Suprapubic skin (tissue), 4 donors: Measurements from ENCODE around the gene PPP1R37. TPM values are rescaled to one million over a fixed set of nuclear protein-coding genes. Genes with fewer than 3 reads are reported as not detected.
A peak's percentile ranks its signal among the peaks of the same experiment; 100 is the strongest.

Experiments used
- DNase-seq, 2 donors: peaks; one replicate each; pipeline ENCODE4 v3.0.0-alpha.2; 2019; ENCODE audit warnings: low spot score in 2 of 2
- H3K27ac ChIP-seq: fragments of 200-600 bp; sonication (generic); one replicate; pipeline ENCODE4 v1.5.1; 2019
- H3K27me3 ChIP-seq: fragments of 200-600 bp; sonication (generic); one replicate; pipeline ENCODE4 v1.5.1; 2019
- H3K36me3 ChIP-seq: fragments of 200-600 bp; sonication (generic); one replicate; pipeline ENCODE4 v1.5.1; 2019
- H3K4me1 ChIP-seq: fragments of 200-600 bp; sonication (generic); one replicate; pipeline ENCODE4 v1.5.1; 2019
- H3K4me3 ChIP-seq: fragments of 200-600 bp; sonication (generic); one replicate; pipeline ENCODE4 v1.5.1; 2019; ENCODE audit warnings: mild to moderate bottlenecking
- H3K9me3 ChIP-seq: fragments of 200-600 bp; sonication (generic); one replicate; pipeline ENCODE4 v1.5.1; 2019
- CTCF ChIP-seq, 2 donors: fragments of 200-600 bp in 1 of 2; fragments of 450-650 bp in 1 of 2; sonication (generic) in 1 of 2; IDR thresholded peaks; one replicate each; pipeline ENCODE4 v1.5.1; 2016 to 2019; ENCODE audit warnings: antibody characterized with exemption in 2 of 2, mild to moderate bottlenecking in 1 of 2, moderate library complexity in 1 of 2
- EP300 ChIP-seq: sonication (generic); formaldehyde crosslinking; IDR thresholded peaks from one replicate; pipeline ENCODE4 v1.6.1; 2017; ENCODE audit warnings: antibody characterized with exemption
- POLR2A ChIP-seq, 2 donors: fragments of 450-650 bp; IDR thresholded peaks; one replicate each; pipeline ENCODE4 v1.6.1; 2017; ENCODE audit warnings: antibody characterized with exemption in 2 of 2, mild to moderate bottlenecking in 2 of 2, moderate library complexity in 2 of 2
- POLR2AphosphoS5 ChIP-seq, 3 donors: sonication (generic); formaldehyde crosslinking; IDR thresholded peaks; one replicate each; pipeline ENCODE4 v1.6.1; 2017; ENCODE audit warnings: antibody characterized with exemption in 3 of 3
- WGBS: methylation state at CpG from one replicate; pipeline ENCODE4 v1.1.5; 2018; 5-methylcytosine and 5-hydroxymethylcytosine counted together
- total RNA-seq, 4 donors: library from RNA; depleted of rRNA; stranded (reverse); fragments of >200 nt; gene quantifications; one replicate each; pipeline ENCODE4 v1.1.0, GENCODE V29; 2016

The PPP1R37 gene
- total RNA-seq, 4 donors from 2014 or later: 24.6 to 43.1 (median 33.5) TPM

- H3K36me3 ChIP-seq: no peaks in the 10 kb centered on the region
- no peak for DNase-seq
- H3K4me3 ChIP-seq: peak overlapping the region; percentile 6
- H3K27me3 ChIP-seq: no peaks in the 10 kb centered on the region
- H3K27ac ChIP-seq: peak overlapping the region; percentile 76
- TF ChIP-seq EP300 (no peak), POLR2A (IDR thresholded peaks at IDR 0.05) (no peak), CTCF (IDR thresholded peaks at IDR 0.05) (no peak), POLR2AphosphoS5 (IDR thresholded peaks at IDR 0.05) (no peak)
- peaks cover 94% of the 10 kb centered on the region for H3K4me1 ChIP-seq
- WGBS: 36% methylated on average over 15 of the region's 15 CpGs
- no peaks in the 10 kb centered on the region for H3K9me3 ChIP-seq
These were observed 5.8 kb downstream of the PPP1R37 start for GRCh38 chr19:45098521-45099466.

- no peak for DNase-seq
- no peaks in the 10 kb centered on the region for H3K27me3 ChIP-seq
- WGBS: 74% methylated on average over 11 of the region's 25 CpGs
- H3K9me3 ChIP-seq: no peaks in the 10 kb centered on the region
- no peak for TF ChIP-seq CTCF (IDR thresholded peaks at IDR 0.05)
- no peak for TF ChIP-seq POLR2AphosphoS5 (IDR thresholded peaks at IDR 0.05)
- no peak for TF ChIP-seq POLR2A (IDR thresholded peaks at IDR 0.05)
- no peak for TF ChIP-seq EP300
- H3K36me3 ChIP-seq: no peaks in the 10 kb centered on the region
- H3K4me3 ChIP-seq: no peak overlapping the region
- H3K27ac ChIP-seq: peak overlapping the region; percentile 76
- H3K4me1 ChIP-seq: peaks cover 94% of the 10 kb centered on the region
These were observed 6.7 kb downstream of the PPP1R37 start for GRCh38 chr19:45099467-45100191.

DNA sequence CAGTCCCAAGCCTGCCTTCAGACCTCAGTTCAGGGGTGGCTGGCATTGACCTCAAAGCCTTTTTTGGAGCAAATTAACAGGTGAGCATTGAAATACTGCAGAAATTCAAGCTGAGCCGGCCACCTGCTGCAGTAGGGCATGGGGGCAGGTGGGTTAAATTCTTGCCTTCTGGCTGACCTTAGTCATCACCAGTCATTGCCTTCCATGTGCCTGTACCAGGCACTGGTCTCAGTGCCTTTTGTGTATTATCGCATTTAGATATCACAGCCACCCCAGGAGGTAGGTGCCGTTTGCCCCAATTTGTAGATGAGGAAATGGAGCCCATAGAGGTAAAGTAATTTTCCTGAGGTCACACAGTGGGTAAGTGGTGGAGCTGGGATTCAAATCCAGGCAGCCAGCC is 7.2 kb downstream of the PPP1R37 start:
- no peaks in the 10 kb centered on the region for H3K27me3 ChIP-seq
- 74% methylated on average over 3 of the region's 3 CpGs for WGBS
- no peak overlapping the region for H3K4me3 ChIP-seq
- TF ChIP-seq POLR2AphosphoS5 (IDR thresholded peaks at IDR 0.05): no peak
- TF ChIP-seq POLR2A (IDR thresholded peaks at IDR 0.05): no peak
- no peak for TF ChIP-seq CTCF (IDR thresholded peaks at IDR 0.05)
- no peak for TF ChIP-seq EP300
- no peaks in the 10 kb centered on the region for H3K36me3 ChIP-seq
- no peak for DNase-seq
- H3K4me1 ChIP-seq: peaks cover 90% of the 10 kb centered on the region
- no peaks in the 10 kb centered on the region for H3K9me3 ChIP-seq
- peak overlapping the region; percentile 47 for H3K27ac ChIP-seq

DNA sequence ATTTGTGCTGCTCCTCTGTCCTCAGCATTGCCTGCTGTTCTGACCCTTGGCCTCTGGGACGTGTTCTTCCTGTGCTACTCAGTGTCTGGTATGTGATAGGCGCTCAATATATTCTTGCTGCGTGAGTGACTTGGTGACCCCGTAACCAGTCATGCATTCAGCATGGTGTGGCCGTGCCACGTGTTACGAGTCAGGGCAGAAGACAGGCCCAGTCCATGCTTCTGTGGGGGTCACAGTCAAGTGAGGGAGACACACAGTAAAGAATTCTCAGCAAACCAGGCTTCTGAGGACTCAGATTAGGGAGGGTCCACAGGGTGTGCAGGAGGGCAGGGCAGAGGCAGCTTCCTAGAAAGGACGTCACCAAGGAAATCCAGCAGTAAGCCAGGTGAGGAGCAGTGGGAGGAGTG is 7.9 kb downstream of the PPP1R37 start:
- Histone ChIP-seq H3K27ac (peak overlapping the region; percentile 47), H3K36me3 (no peaks in the 10 kb centered on the region), H3K27me3 (no peaks in the 10 kb centered on the region), H3K4me1 (peaks cover 84% of the 10 kb centered on the region), H3K9me3 (no peaks in the 10 kb centered on the region), H3K4me3 (no peak overlapping the region)
- WGBS: 68% methylated on average over 7 of the region's 8 CpGs
- no peak for DNase-seq
- TF ChIP-seq POLR2AphosphoS5 (IDR thresholded peaks at IDR 0.05): no peak
- TF ChIP-seq CTCF (IDR thresholded peaks at IDR 0.05): no peak
- TF ChIP-seq POLR2A (IDR thresholded peaks at IDR 0.05): no peak
- no peak for TF ChIP-seq EP300

GRCh38 chr19:45101806-45102205 is 8.8 kb downstream of the PPP1R37 start:
- Histone ChIP-seq H3K4me3 (no peak overlapping the region), H3K4me1 (peaks cover 75% of the 10 kb centered on the region), H3K27me3 (no peaks in the 10 kb centered on the region), H3K27ac (no peak overlapping the region), H3K9me3 (no peaks in the 10 kb centered on the region), H3K36me3 (no peaks in the 10 kb centered on the region)
- no peak for DNase-seq
- TF ChIP-seq POLR2AphosphoS5 (IDR thresholded peaks at IDR 0.05) (no peak), EP300 (no peak), CTCF (IDR thresholded peaks at IDR 0.05) (no peak), POLR2A (IDR thresholded peaks at IDR 0.05) (no peak)
- WGBS: 59% methylated on average over 8 of the region's 8 CpGs
